Spleen (tissue), 7 donors: ENCODE measurements around the gene RNF130.

Experiments
- POLR2A ChIP-seq, 3 donors: fragments of 450-650 bp; IDR thresholded peaks; one replicate each; pipeline ENCODE4 v1.5.1; 2017; ENCODE audit warnings: antibody characterized with exemption in 3 of 3, mild to moderate bottlenecking in 1 of 3
- POLR2AphosphoS5 ChIP-seq, 3 donors: sonication (generic); formaldehyde crosslinking; IDR thresholded peaks; one replicate each; pipeline ENCODE4 v1.5.1; 2017; ENCODE audit warnings: antibody characterized with exemption in 3 of 3
- TF ChIP-seq, protein P1 (sequence below), 11 experiments: fragments of 200-600 bp in 7 of 11; fragments of 450-650 bp in 4 of 11; sonication (generic) in 4 of 11; IDR thresholded peaks in 8 of 11; conservative IDR thresholded peaks in 3 of 11; 1 replicate in 7 of 11; 2 replicates in 4 of 11; pipeline versions ENCODE4 v1.4.0 to v1.8.0; 2016 to 2021; ENCODE audit warnings: antibody characterized with exemption in 11 of 11, inconsistent platforms in 4 of 11, mild to moderate bottlenecking in 1 of 11
- donor health status: DM: no; HTN: no; CAD: no; lungs with moderate emphysema.
- donor health status: DM: no; HTN: no; CAD: no.
- donor health status: DM: no; HTN: no; CAD: no.

DNA sequence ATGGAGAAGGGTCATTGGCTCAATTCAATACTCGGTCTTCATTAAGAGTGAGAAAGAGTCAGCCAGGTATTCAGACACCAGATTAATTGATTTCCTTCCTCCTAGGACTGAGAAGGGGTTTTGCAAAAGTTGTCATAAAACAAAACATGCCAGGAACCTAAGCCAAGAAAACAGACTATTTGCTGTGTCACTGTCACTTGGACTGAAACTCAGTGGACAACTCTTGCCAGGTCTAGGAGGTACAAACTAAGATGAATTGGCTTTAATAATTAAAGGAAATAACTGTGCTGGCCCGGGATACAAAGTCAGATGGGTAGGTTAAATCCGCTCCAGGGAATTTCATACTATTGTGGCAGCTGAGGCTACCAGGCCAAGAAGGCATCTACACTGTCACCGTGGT is 92.8 kb downstream of the RNF130 start:
- TF ChIP-seq POLR2A (IDR thresholded peaks at IDR 0.05) (no peak), POLR2AphosphoS5 (IDR thresholded peaks at IDR 0.05) (no peak)
- TF ChIP-seq, protein P1, sequence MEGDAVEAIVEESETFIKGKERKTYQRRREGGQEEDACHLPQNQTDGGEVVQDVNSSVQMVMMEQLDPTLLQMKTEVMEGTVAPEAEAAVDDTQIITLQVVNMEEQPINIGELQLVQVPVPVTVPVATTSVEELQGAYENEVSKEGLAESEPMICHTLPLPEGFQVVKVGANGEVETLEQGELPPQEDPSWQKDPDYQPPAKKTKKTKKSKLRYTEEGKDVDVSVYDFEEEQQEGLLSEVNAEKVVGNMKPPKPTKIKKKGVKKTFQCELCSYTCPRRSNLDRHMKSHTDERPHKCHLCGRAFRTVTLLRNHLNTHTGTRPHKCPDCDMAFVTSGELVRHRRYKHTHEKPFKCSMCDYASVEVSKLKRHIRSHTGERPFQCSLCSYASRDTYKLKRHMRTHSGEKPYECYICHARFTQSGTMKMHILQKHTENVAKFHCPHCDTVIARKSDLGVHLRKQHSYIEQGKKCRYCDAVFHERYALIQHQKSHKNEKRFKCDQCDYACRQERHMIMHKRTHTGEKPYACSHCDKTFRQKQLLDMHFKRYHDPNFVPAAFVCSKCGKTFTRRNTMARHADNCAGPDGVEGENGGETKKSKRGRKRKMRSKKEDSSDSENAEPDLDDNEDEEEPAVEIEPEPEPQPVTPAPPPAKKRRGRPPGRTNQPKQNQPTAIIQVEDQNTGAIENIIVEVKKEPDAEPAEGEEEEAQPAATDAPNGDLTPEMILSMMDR (IDR thresholded peaks at IDR 0.05 in 8 of 11, conservative IDR thresholded peaks at IDR 0.05 in 3 of 11), result no peak
